Vagina (tissue), 2 donors: ENCODE results near the gene GAREM1. TPM values are rescaled to one million over a fixed set of nuclear protein-coding genes. Genes with fewer than 3 reads are reported as not detected.

Experiments
- DNase-seq, 2 donors: peaks; one replicate each; pipeline ENCODE4 v3.0.0-alpha.2; 2017; ENCODE audit errors: extremely low spot score in 2 of 2
- H3K27ac ChIP-seq: fragments of 200-600 bp; sonication (generic); one replicate; pipeline ENCODE4 v1.5.1; 2019
- H3K27me3 ChIP-seq: fragments of 200-600 bp; sonication (generic); one replicate; pipeline ENCODE4 v1.5.1; 2019
- H3K36me3 ChIP-seq, 2 donors: fragments of 200-600 bp; sonication (generic); one replicate each; pipeline ENCODE4 v1.5.1; 2017 to 2019
- H3K4me1 ChIP-seq: fragments of 200-600 bp; sonication (generic); one replicate; pipeline ENCODE4 v1.5.1; 2019
- H3K4me3 ChIP-seq, 2 donors: fragments of 200-600 bp; sonication (generic); 1 replicate in 1 of 2; 2 replicates in 1 of 2; pipeline ENCODE4 v1.5.1; 2016 to 2019
- H3K9me3 ChIP-seq: fragments of 200-600 bp; sonication (generic); one replicate; pipeline ENCODE4 v1.5.1; 2019
- CTCF ChIP-seq, 3 experiments: fragments of 450-650 bp in 2 of 3; fragments of 200-600 bp in 1 of 3; sonication (generic) in 1 of 3; IDR thresholded peaks; one replicate each; pipeline ENCODE4 v1.5.1; 2017 to 2019; ENCODE audit warnings: antibody characterized with exemption in 3 of 3, mild to moderate bottlenecking in 2 of 3, moderate library complexity in 2 of 3
- POLR2A ChIP-seq, 2 donors: fragments of 450-650 bp; IDR thresholded peaks; one replicate each; pipeline ENCODE4 v1.6.1; 2017; ENCODE audit warnings: antibody characterized with exemption in 2 of 2, mild to moderate bottlenecking in 2 of 2, moderate library complexity in 2 of 2
- POLR2AphosphoS5 ChIP-seq, 2 donors: sonication (generic); formaldehyde crosslinking; IDR thresholded peaks; one replicate each; pipeline ENCODE4 v1.9.0; 2017; ENCODE audit warnings: antibody characterized with exemption in 2 of 2, mild to moderate bottlenecking in 2 of 2, low read depth in 1 of 2; ENCODE audit not compliant: insufficient read depth in 1 of 2
- intact Hi-C: fragments of 100-400 bp; cut with DNase I; formaldehyde crosslinking; loops from one replicate; pipeline ENCODE4 v1.15.1; 2023
- total RNA-seq: library from RNA; depleted of rRNA; stranded (reverse); fragments of >200 nt; gene quantifications from one replicate; pipeline ENCODE4 v1.2.3, GENCODE V29; 2016

The GAREM1 gene
- total RNA-seq, 1 donor from 2014 or later, result 15.7 TPM

- no peaks in the 10 kb centered on the region for H3K9me3 ChIP-seq
- no peak for DNase-seq
- no peaks in the 10 kb centered on the region for H3K27me3 ChIP-seq
- H3K4me3 ChIP-seq, result no peak overlapping the region
- H3K4me1 ChIP-seq, result peaks cover 23% of the 10 kb centered on the region
- intact Hi-C loops, result no loop called here
- H3K27ac ChIP-seq, result no peak overlapping the region
- TF ChIP-seq POLR2A (IDR thresholded peaks at IDR 0.05) (no peak), CTCF (IDR thresholded peaks at IDR 0.05) (no peak), POLR2AphosphoS5 (IDR thresholded peaks at IDR 0.05; ENCODE audit: insufficient read depth in 1 of 2, low read depth in 1 of 2) (no peak)
- no peaks in the 10 kb centered on the region for H3K36me3 ChIP-seq
Observed at GRCh38 chr18:32328379-32328778, 142.3 kb downstream of the GAREM1 start.

GRCh38 chr18:32326450-32327308, 144.0 kb downstream of the GAREM1 start:
- no peak for DNase-seq
- Histone ChIP-seq H3K36me3 (no peaks in the 10 kb centered on the region), H3K27ac (peak overlapping the region; percentile 36), H3K27me3 (no peaks in the 10 kb centered on the region), H3K4me1 (peaks cover 23% of the 10 kb centered on the region), H3K4me3 (no peak overlapping the region), H3K9me3 (no peaks in the 10 kb centered on the region)
- TF ChIP-seq CTCF (IDR thresholded peaks at IDR 0.05) (no peak), POLR2AphosphoS5 (IDR thresholded peaks at IDR 0.05; ENCODE audit: insufficient read depth in 1 of 2, low read depth in 1 of 2) (no peak), POLR2A (IDR thresholded peaks at IDR 0.05) (no peak)
- intact Hi-C loops, result no loop called here

- H3K27me3 ChIP-seq, result no peaks in the 10 kb centered on the region
- peaks cover 23% of the 10 kb centered on the region for H3K4me1 ChIP-seq
- no peaks in the 10 kb centered on the region for H3K36me3 ChIP-seq
- DNase-seq, result no peak
- no peak overlapping the region for H3K4me3 ChIP-seq
- H3K9me3 ChIP-seq, result no peaks in the 10 kb centered on the region
- H3K27ac ChIP-seq, result peak overlapping the region; percentile 55
- TF ChIP-seq POLR2A (IDR thresholded peaks at IDR 0.05) (no peak), CTCF (IDR thresholded peaks at IDR 0.05) (no peak), POLR2AphosphoS5 (IDR thresholded peaks at IDR 0.05; ENCODE audit: insufficient read depth in 1 of 2, low read depth in 1 of 2) (peak in 1 of 2 donors; percentile 32)
- intact Hi-C loops, result no loop called here
Observed at GRCh38 chr18:32324181-32324580, 146.5 kb downstream of the GAREM1 start.

DNA sequence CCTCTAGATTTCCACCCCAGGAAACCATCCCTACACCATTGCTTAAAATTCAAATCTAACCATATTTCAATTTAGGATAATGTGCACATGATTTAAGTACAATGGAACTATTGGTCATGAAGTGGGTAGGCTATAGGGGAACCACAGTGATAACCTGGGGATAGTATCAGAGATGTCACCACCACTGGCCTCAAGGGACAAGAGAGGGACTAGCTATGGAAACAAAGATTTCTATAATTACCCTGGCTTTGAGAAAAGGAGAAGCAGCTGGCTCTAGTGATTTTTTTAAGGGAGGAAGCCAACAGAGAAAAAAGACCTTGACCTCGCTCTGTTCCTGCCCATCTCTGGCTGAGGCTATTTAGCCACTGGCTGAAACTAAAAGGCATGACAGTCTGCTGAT, 148.9 kb downstream of the GAREM1 start:
- H3K36me3 ChIP-seq, result no peaks in the 10 kb centered on the region
- no peak overlapping the region for H3K27ac ChIP-seq
- TF ChIP-seq POLR2A (IDR thresholded peaks at IDR 0.05), result no peak
- no peak for TF ChIP-seq CTCF (IDR thresholded peaks at IDR 0.05)
- no peak for TF ChIP-seq POLR2AphosphoS5 (IDR thresholded peaks at IDR 0.05; ENCODE audit: insufficient read depth in 1 of 2, low read depth in 1 of 2)
- H3K4me3 ChIP-seq, result no peak overlapping the region
- no peaks in the 10 kb centered on the region for H3K9me3 ChIP-seq
- intact Hi-C loops, result no loop called here
- peaks cover 31% of the 10 kb centered on the region for H3K4me1 ChIP-seq
- no peaks in the 10 kb centered on the region for H3K27me3 ChIP-seq
- DNase-seq, result no peak

DNA sequence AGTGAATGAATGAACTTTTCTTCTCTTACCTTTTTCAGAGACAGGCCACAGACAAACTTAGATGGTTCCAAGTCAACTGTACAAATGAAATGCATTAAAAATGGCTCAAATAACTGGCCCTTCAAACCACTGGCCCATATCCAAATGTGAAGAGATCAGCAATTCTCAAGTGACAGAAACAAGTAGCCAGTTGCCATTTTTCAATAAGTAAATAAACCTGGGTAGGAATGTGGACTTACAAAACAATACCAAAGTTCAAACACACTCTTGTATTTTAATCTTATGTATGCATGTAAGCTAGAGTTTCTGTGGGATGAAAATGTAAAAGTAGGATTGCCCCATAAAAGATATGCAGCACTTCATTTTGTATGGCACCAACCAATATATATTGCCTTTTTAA, 151.6 kb downstream of the GAREM1 start:
- no peaks in the 10 kb centered on the region for H3K27me3 ChIP-seq
- no peak overlapping the region for H3K27ac ChIP-seq
- intact Hi-C loops, result no loop called here
- peaks cover 14% of the 10 kb centered on the region for H3K4me1 ChIP-seq
- no peaks in the 10 kb centered on the region for H3K36me3 ChIP-seq
- H3K4me3 ChIP-seq, result no peak overlapping the region
- H3K9me3 ChIP-seq, result no peaks in the 10 kb centered on the region
- TF ChIP-seq POLR2A (IDR thresholded peaks at IDR 0.05) (no peak), CTCF (IDR thresholded peaks at IDR 0.05) (no peak), POLR2AphosphoS5 (IDR thresholded peaks at IDR 0.05; ENCODE audit: insufficient read depth in 1 of 2, low read depth in 1 of 2) (no peak)
- DNase-seq, result no peak
